K562 treated with DMSO at 1 percent for 24 hours (cell line): ENCODE results near the gene CCR5. TPM values are rescaled to one million over a fixed set of nuclear protein-coding genes. Genes with fewer than 3 reads are reported as not detected.

Experiments used
- total RNA-seq: library from RNA; unstranded; fragments of 300-600 nt; gene quantifications from 2 replicates; pipeline ENCODE4 v1.2.3, GENCODE V29; 2022; ENCODE audit warnings: low read depth; ENCODE audit not compliant: insufficient read depth

The CCR5 gene
- total RNA-seq = not detected in 2 replicates

GRCh38 chr3:46370839-46371518 is at the start of gene CCR5:
CCR5 (plus strand) TSS chr3:46370946; CDS start chr3:46372903, 1,957 bp downstream.

GRCh38 chr3:46353647-46354410 is 16.9 kb upstream of the CCR5 start, which contains the start of gene CCR2:
CCR2 (plus strand) TSS chr3:46354111; CDS start chr3:46357528, 3,417 bp downstream.

DNA sequence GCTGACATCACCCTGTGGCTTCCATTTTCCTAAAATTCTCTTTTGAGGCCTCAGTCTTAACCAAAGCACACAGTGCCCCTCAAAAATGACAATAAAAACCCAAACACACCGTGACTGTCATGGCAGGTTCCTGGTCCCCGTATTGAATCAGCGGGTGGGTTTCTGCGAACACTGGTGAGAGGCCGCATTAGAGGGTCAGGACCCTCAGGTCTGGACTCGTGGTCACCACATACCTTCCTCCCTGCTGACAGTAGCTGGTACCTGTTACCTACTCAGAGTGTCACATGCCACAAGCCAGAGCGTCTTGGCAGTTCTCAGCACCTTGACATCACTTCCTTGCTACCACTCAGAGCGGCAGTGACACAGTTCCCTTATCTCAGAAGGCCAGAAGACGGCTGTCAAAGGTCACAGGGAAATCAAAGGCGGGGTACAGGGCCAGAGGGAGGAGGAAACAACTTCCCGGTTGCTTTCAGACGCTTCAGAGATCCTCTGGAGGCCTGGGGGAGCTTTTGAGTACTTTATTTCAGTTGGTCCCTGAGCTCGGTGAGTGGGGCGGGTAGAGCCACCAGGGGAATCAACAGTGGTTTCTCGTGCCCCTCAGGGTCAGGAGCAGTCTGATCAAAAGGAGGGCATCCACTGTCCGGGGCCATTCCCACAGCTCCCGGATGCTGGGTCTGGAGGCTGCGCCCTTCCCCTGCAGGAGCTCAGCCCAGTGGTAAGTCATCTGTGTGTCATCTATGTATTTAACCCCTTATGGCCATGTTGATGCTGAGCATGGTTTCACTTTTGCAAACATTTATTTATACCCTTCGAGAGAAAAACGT is 36.3 kb downstream of the CCR5 start, which contains the start of the genes CCR5AS and CCRL2:
TSS of gene CCR5AS (minus strand) at position 279 of the 824 bp plus-strand sequence.
TSS of gene CCRL2 (plus strand) at position 472 of the 824 bp plus-strand sequence. CDS start 821 bp downstream, outside the sequence.

Other genes with a start within 250 kb of the CCR5 start
- not detected in 2 replicates for gene CCR1, start 162.6 kb upstream of the CCR5 start, total RNA-seq
- not detected in 2 replicates for gene CCR3, start 128.5 kb upstream of the CCR5 start, total RNA-seq
- not detected in 2 replicates for gene CCR2, start 16.8 kb upstream of the CCR5 start, total RNA-seq
- 16.5 and 19.0 TPM in 2 replicates for gene CCRL2, start 36.3 kb downstream of the CCR5 start, total RNA-seq
- gene LTF, start 94.0 kb downstream of the CCR5 start, total RNA-seq = not detected in 2 replicates
- not detected in 2 replicates for gene RTP3, start 127.0 kb downstream of the CCR5 start, total RNA-seq
- not detected in 2 replicates for gene LRRC2, start 195.4 kb downstream of the CCR5 start, total RNA-seq
- not detected in 2 replicates for gene FAM240A, start 241.6 kb downstream of the CCR5 start, total RNA-seq